Myometrial cell (primary cell): Measurements from ENCODE around the gene SFT2D1. TPM values are rescaled to one million over a fixed set of nuclear protein-coding genes. Genes with fewer than 3 reads are reported as not detected.

ENCODE experiments used
- total RNA-seq: library from RNA; depleted of rRNA; stranded (reverse); fragments of >200 nt; gene quantifications from 2 replicates; pipeline ENCODE4 v1.2.3, GENCODE V29; 2015

Gene SFT2D1
- 56.2 and 58.5 TPM in 2 replicates for total RNA-seq

GRCh38 chr6:166342349-166343149 is at the start of gene SFT2D1:
Gene SFT2D1, minus strand, starts transcription at chr6:166342545. Its CDS starts 64 bp downstream, at chr6:166342481.

GRCh38 chr6:166382933-166383801 is 40.8 kb upstream of the SFT2D1 start, which contains the start of gene MPC1:
Gene MPC1, minus strand, starts transcription at chr6:166382940. Its CDS starts 64 bp downstream, at chr6:166382876.

GRCh38 chr6:166308033-166308768 is 34.1 kb downstream of the SFT2D1 start, which contains the start of gene PRR18:
Gene PRR18, minus strand, starts transcription at chr6:166308392. Its CDS starts 250 bp downstream, at chr6:166308142.

Other genes with a start within 250 kb of the SFT2D1 start
- not detected in 2 replicates for gene TBXT, start 174.7 kb downstream of the SFT2D1 start, total RNA-seq
- gene PRR18, start 34.2 kb downstream of the SFT2D1 start, total RNA-seq: not detected in 2 replicates
- 31.2 and 34.9 TPM in 2 replicates for gene MPC1, start 40.4 kb upstream of the SFT2D1 start, total RNA-seq
- not detected in 2 replicates for gene RAMACL, start 244.1 kb upstream of the SFT2D1 start, total RNA-seq